Measurements from ENCODE around the gene SLC44A1.

Gene SLC44A1

DNA sequence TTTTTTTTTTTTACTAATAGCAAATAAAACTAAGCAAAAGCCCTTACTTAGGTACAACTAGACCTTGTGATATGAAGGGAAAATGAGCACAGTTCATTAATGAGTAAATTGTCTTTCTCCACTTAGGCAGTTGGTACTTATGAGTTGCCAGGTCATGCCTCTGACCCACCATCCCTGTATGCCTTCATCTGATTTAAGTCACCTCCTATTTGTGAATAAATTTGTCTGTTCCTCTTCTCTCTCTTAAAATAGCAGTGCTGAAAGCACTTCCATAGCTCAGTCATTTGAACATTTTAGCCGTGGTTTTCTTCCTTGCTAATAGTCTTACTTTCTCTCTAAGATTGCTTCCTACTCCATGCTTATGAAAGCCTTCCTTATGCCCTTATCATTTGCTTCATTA is 61.4 kb downstream of the SLC44A1 start:
- no peak for DNase-seq (ENCODE audit: low read depth)

DNA sequence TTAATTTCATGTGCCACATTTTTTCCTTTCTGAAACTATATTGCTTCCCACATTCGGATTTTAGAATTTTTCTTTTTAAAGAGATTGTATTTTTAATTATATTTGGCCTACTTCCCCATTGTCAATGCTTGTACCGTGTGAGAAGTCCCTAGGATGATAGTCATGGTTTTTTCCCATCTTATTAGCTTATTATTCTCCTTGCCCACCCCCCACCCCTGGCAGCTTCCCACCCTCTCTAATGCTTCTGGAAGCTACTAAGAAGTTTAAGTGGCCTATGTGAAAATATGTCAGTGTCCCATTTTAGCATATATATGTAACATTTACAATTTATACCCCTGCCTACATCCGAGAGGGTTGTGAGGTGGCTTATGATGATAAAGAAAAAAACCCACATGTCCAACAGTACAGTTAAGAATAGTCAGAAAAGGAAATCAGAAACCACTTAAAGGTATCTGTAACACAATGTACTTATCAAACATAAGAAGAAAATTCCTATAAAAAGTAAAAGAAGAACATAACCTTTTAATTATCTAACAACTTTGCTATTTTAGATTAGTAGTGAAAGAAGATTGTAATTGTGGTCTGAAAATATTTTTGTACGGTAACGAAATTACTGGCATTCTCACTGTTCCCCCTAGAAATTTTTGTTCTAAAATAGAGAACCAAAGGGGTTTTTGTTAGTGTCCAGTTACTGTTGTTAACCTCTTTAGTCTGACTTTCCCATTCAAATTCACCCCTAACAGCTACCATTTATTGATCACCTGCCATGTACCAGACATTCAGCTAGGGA is 62.1 kb downstream of the SLC44A1 start:
- no peak for DNase-seq (ENCODE audit: low read depth)

DNA sequence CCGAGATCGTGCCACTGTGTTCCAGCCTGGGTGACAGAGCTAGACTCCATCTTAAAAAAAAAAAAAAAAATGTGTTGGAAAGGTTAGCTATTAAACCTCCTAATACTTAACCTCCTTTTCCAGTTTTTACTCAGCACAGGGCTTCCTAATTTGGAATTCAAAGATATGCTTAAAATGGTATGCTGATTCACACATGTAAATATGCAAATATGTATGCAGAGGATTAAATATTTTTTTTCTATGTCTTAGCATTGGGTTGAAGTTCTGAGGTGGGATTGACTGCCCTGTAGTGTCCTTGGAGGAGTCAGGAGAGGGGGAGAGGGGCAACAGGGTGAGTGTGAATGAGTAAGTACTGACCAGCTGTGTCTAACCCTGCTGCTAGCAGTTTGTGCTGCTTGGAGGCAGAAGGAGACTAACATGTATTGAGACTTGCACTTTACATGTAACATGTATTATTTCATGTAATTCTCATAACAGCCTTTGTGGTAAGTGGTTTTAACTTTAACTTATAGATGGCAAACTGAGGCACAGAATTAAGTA is 63.2 kb downstream of the SLC44A1 start:
- DNase-seq (ENCODE audit: low read depth), result no peak

DNA sequence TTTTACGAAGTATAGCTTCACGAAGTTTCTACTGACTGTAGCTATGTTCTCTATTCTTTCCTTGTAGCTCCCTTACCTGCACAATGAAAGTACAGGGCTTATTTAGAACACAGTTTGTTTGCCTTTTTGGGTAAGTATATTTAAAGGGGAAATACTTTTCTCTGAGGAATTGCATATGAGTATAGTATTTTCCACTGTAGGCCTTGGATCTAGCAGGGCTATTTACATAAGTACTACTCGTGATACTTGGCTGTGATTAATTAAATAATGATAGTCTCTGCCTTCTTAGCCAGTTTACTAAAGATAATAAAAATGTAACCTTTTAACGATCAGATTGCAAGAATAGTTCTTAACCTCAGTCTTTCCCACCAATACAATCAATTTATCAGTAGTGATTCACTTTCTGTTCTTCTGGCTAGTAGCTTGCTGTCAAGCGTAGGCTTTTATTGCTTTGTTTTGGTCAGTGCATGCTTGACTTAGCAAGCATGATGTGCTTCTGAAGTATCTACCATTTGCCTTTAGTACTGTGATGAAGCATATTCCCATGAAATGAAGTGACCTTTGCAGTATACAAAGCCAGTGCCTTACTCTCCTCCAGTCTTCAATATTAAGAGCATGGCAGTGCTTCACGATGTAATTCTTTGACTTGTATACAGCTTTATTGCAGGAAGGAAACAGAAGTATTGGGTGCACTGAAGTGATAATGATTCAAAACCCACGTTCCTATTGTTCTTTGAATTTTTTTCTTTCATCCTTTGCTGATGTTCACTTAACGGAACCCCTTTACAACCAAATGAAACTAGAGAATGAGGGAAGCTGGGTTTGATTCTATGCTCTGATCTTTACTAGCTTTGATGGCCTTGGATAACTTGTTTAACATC is 64.2 kb downstream of the SLC44A1 start:
- no peak for DNase-seq (ENCODE audit: low read depth)

DNA sequence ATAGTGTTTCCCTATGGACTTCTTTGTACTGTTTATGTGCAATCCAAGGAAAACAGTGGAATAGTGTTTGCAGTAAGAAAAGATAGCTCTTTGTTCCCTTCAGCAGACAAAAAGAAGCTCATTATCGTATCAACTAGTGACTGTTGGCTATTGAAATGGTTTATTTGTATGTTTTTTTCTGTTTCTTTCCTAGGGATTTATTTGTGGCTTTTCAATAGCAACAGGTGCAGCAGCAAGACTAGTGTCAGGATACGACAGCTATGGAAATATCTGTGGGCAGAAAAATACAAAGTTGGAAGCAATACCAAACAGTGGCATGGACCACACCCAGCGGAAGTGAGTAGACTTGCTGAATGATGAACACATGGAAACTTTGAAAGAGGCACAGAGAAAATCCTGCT is 65.1 kb downstream of the SLC44A1 start:
- no peak for DNase-seq (ENCODE audit: low read depth)

DNA sequence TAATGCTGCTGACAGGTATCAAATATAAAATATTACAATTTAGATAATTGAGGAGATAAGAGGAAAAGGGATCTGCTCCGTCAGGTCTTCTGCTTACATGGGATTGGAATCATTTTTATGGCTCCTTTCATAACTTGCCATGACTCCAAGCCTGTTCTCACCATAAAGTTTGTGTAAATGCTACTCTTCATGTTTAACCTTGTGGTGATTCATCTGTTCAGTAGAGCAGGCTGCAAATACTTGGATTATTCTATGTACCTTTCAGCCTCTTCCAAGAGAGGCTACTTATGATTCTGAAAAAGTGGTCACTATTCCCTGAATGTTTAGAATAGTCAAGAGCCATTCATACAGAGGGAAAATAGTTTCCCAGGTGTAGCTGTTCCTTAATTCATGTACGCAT is 66.9 kb downstream of the SLC44A1 start:
- DNase-seq (ENCODE audit: low read depth), result no peak

DNA sequence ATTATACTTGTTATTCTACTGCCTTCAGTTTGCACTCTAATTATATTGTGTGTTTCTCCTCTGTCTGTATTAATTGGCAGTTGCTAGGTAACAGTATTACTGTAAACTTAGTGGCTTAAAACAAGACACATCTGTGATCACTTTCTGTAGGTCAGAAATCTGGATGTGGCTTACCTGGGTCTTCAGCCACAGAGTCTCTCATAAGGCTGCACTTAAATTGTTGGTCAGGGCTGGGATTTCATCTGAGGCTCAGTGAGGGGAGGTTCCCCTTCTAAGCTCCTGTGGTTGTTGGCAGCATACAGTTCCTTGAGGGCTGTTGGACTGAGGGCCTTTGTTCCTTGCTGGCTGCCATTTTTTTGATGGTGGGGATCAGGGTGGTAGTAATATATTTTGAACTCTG is 68.8 kb downstream of the SLC44A1 start:
- DNase-seq (ENCODE audit: low read depth), result no peak

DNA sequence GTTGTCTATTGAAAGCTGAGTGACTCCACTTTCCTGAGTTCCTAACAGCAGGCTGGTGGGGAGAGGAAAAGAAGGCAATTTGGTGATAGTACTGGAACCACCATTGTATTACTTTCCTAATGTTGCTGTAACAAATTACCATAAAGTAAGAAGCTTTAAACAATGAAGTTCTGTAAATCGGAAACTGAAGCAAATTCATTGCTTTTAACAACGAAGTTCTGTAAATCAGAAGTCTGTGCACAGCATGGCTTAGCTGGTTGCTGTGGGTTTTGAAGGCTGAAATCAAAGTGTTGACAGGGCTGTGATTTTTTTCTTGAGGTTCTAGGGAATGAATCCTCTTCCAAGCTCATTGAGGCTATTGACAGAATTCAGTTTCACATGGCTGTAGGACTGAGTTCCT is 72.3 kb downstream of the SLC44A1 start:
- DNase-seq (ENCODE audit: low read depth), result no peak

DNA sequence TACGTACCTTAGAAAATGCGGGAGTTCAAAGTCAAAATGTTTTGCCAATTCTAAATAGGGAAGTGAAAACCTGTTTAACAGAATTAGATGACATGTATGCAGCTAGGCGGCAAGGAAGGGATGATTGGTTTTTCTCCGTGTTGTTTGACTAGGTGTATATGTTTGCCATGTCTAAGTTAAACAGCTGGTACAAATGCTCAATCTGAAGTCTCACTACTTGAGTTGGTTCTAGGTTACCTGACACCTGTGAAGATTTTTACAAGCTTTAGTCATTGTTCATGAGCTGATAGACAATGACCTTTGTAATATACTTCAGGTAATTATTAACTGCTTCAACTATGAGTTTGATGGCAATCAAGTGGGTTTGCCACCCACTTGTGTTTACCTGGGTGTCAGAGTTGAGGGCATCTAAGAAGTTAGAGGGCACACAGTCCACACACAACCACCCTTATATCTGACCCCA is 74.3 kb downstream of the SLC44A1 start:
- no peak for DNase-seq (ENCODE audit: low read depth)

DNA sequence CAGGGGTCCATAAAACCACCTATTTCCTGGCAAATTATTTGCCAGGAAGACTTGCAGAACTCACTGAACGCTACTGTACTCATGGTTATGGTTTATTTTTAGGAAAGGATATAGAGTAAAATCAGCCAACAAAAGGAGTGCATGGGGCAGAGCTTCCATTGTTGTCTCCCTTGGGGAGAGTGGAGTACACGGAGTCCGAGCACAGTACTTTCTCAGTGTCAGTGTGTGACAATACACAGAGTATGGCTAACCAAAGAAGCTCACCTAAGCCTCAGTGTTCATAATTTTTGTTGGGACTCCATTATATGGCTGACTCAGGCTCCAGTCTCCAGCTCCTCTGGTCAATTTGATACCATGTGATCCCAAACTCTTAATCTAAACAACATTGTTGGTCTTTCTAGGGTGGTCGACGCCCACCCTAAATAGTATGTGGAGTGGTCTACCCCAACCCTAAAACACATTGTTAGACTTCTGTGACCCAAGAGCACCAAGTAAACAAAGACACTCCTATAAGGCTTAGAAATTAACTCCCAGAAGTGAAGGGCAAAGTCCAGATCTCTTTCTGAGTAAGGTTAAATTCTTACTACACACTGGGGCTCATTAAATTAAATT is 74.9 kb downstream of the SLC44A1 start:
- DNase-seq (ENCODE audit: low read depth), result no peak

DNA sequence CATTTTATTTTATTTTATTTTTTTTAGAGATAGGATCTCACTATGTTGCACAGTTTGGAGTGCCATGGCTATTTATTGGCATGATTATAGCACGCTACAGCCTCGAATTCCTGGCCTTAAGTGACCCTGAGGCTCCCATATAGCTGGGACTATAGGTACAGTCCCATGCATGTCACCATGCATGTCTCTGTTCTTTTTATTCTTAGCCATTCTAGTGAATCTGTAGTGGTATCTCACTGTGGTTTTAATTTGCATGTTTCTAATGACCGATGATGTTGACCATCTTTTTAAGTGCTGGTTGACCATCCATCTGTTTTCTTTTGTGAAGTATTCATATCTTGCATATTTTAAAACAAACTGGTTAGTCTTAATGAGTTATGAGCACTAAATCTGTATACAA is 76.1 kb downstream of the SLC44A1 start:
- no peak for DNase-seq (ENCODE audit: low read depth)

DNA sequence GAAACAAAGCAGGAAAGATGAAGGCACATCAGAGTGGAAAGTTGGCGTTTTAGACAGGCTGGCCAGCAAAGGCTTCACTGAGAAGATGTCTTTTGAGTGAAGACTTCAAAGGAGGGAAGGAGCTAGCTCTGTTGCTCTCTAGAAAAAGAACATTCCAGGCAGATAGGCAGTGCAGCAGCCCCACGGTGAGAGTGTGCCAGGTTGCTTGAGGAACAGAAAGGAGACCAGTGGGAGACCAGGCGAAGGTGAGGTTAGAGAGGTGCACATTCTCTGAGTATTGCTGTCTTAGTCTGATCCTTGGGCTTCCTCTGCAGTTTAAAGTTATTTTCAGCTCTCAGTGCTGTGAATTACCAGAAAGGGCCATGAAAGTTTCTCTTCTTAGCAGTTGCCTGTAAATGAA is 83.8 kb downstream of the SLC44A1 start:
- DNase-seq (ENCODE audit: low read depth), result no peak

DNA sequence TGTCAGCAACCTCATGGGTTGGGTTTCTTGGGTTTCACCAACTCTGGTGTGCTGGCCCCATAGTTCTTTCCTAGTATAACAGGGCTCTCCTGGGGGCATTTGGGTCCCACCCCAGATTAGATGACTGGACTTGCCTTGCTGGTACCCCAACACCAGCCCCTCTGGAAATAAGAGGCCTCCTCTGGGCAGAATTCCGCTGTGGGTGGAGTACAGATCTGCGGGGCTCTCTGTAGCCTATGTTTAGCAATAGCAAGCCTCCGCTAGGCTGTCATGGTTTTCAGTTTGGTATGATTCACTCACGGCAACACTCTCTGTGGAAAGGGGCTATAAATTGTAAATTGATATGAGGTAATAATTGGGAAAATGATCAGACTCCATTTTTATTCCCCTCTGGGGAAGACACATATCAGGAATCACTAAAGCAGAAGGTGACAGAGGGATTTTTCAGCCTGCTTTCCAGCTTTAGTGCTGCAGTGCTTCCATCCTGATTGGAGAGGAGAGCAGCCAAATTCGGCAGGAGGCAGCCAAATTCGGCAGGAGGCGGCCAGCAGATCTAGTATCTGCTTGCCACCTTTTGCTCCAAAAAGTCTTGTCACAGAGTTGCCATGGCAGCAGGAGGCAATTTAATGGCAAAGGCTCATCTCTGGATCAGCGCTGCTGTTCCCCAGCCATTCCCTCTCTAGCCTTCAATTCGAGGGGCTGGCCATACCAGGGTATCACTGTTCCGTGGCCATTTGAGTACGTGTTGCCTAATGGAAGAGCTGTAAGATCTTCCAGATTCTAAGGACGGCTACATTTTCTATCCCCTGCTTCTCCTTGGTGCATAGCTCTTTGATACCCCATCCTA is 84.6 kb downstream of the SLC44A1 start:
- no peak for DNase-seq (ENCODE audit: low read depth)

DNA sequence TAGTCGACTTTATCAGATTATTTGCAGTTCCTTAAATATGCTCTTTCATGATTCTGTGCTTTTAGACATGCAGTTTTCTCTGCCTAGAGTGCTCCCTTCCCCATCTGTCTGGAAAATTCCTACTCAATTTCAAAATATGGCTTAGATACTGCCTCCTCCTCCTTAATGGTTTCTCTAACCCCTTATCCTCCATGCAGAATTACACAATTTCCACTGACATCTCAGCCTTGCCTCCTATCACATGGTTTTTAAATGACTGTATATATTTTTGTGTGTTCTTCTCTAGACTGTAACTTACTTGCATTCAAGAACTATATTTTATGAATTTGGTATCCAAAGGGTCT is 85.2 kb downstream of the SLC44A1 start:
- no peak for DNase-seq (ENCODE audit: low read depth)

DNA sequence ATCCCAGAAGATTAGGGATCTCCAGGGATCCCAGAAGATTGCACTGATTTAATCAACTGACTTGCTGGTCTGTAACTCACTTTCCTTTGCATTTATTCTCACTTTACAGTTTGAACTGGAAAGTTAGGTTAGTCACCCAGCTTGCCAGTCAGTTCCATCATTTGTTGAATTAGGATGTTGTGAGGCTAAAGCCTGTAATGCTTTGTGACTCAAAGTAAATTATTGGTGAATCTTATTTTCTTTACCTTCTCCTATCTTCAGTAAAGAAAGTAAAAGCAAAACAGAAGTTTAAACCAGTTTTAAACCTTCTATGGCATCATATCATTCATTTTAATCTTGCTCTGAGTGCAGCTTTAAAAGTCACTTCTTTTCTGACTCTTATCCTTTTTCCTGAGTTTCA is 85.8 kb downstream of the SLC44A1 start:
- DNase-seq (ENCODE audit: low read depth), result no peak

DNA sequence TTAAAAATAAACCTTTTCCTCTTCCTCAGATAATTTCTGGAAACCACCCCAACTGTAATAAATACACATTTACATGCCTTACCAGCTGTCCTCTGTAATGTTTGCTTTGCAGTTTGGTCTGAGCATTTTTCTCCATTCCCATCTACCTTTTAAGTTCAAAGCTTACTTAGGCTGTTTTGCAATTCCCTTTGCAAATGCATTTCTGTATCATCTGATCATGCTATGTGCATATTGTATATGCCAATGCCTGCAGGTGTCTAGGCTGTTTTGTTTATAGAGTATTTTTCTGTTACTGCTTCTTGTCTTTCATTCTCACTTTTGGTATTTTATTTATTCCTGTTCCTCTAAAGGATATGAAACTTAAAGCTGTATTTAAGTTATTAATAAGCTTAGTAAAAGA is 86.3 kb downstream of the SLC44A1 start:
- DNase-seq (ENCODE audit: low read depth), result no peak

DNA sequence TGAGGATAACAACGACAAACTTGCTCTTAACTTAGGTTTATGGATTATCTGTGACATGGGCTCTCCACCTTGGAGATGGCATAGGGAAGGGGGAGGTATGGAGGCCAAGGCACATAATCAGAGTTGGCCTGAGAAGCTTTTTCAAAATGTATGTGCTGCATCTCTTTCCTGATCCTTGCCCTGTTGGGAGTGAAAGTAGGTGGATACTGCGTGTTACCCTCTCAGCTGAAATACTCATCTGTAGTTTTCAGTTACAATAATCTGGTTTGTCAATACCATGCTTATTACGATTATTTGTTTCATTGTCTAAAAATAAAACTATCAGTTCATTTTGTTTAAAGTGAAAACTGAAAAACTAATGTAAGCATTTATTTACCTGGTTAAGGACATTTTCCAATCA is 86.7 kb downstream of the SLC44A1 start:
- DNase-seq (ENCODE audit: low read depth), result no peak

DNA sequence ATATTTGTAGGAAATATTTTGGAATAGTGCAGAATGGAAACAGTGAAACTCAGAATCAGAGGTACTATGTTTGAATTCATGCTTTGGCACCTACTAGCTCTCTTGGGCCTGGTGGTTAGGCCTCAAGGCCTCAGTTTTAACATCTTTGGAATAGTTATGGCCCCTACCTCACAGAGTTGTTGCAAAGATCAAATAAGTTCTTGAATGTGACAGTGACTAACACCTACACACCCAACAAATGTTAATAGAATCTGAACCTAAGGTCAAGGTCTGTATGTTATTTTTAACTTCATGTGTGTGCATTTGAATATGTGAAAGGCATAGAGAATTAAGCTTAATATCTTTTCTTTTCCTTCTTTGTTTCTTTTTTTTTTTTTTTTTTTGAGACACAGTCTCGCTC is 87.3 kb downstream of the SLC44A1 start:
- DNase-seq (ENCODE audit: low read depth), result no peak

DNA sequence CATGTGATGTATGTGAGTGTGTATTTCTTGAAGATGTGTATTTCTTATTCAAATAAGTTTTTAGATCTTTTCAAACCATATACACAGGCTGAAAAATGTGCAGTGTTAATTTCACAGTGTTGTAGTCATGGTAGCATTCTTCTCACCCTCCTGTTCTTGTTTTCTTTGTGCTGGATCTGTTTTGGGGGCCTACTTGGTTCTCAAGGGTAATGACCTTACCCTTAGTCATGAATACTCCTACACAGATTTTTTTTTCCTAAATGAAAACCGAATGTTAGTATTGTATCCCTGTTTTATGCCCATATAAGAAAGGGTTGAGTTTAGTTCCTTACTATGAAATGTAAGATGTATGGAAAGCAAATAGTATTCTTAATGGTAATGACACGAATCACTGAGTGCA is 88.0 kb downstream of the SLC44A1 start:
- DNase-seq (ENCODE audit: low read depth), result no peak

DNA sequence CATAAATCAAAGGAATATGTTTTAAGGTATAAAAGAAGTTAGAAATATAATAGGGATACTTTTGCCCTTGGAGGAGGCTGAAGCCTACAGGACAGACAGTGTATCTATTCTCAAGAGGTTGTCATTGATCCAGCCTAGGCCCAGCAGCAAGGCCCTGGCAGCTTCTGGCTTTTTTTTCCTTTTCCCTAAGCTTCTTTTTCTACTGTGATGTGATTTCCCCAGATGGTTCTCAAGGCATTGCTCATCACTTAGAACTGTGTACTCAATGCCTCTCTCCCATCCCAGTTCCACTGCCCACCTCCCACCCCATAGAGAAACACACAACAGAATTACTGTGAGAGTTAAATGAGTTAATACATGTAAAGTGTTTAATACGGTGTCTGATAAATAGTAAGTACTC is 88.6 kb downstream of the SLC44A1 start:
- no peak for DNase-seq (ENCODE audit: low read depth)

DNA sequence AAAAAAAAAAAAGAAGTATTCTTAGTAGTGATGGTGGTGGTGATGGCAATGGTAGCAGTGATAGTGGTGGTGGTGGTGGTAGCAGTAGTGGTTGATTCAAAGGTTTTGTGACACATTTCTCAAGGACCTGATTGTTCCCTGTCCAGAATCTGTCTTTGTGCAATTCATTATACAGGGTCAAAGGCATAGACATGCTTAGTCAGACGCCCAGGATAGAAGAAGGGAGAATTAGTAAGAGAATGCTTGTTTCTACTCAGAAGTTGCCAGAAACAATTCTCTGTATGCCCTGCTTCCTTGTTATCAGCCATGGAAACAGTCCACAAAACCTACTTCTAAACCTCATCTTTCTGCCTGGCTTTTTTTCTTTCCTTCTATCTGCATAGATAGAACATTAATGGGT is 89.4 kb downstream of the SLC44A1 start:
- DNase-seq (ENCODE audit: low read depth), result no peak

DNA sequence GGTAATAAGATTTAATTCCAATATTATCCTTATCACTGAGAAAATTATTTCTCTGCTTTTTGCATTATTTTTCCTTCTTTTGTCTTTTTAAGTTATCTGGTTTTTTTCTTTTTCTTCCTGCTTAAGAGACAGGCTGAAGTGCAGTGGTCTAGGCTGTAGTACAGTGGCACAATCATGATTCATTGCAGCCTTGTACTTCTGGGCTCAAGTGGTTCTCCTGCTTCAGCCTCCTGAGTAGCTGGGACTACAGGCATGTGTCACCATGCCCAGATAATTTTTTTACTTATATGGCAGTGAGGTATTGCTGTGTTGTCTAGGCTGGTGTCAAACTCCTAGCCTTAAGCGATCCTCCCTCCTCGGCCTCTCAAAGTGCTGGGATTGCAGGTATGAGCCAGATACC is 93.9 kb downstream of the SLC44A1 start:
- DNase-seq (ENCODE audit: low read depth), result no peak
